Measurements from ENCODE around the gene ADCK1. TPM values are rescaled to one million over a fixed set of nuclear protein-coding genes. Genes with fewer than 3 reads are reported as not detected.

Gene ADCK1
- total RNA-seq, 2 donors from 2014 or later = 7.4 to 12.1 TPM

DNA sequence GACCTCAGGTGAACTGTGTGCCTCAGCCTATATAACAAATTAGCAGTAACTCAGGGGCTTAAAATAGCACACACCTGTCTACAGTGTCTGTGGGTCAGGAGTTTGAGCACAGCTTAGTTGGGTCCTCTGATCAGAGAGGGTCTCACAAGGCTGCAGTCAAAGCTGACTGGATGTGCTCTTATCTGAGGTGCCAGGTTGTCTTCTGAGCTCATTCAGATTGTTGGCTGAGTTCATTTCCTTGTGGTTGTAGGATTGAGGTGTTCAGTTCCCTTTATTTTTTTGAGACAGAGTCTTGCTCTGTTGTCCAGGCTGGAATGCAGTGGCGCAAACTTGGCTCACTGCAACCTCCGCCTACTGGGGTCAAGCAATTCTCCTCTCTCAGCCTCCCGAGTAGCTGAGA, 164.7 kb downstream of the ADCK1 start:
- H3K27ac ChIP-seq = no peak overlapping the region
- no peak for DNase-seq
- H3K36me3 ChIP-seq = no peaks in the 10 kb centered on the region

DNA sequence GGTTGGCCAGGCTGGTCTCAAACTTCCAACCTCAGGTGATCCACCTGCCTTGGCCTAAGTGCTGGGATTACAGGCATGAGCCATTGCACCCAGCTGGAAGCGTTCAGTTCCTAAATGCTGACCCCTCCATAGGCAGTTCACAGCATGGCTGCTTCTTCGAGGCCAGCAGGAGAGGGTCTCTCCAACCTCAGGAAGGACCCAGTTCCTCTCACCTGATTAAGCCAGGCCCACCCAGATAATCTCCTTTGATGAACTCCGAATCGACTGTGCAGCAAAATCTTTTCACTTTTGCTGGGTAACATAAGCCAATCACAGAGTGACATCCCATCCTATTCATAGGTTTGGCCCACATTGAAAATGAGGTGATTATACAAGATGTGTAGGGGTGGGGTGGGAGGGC, 165.1 kb downstream of the ADCK1 start:
- TF ChIP-seq, protein P1, sequence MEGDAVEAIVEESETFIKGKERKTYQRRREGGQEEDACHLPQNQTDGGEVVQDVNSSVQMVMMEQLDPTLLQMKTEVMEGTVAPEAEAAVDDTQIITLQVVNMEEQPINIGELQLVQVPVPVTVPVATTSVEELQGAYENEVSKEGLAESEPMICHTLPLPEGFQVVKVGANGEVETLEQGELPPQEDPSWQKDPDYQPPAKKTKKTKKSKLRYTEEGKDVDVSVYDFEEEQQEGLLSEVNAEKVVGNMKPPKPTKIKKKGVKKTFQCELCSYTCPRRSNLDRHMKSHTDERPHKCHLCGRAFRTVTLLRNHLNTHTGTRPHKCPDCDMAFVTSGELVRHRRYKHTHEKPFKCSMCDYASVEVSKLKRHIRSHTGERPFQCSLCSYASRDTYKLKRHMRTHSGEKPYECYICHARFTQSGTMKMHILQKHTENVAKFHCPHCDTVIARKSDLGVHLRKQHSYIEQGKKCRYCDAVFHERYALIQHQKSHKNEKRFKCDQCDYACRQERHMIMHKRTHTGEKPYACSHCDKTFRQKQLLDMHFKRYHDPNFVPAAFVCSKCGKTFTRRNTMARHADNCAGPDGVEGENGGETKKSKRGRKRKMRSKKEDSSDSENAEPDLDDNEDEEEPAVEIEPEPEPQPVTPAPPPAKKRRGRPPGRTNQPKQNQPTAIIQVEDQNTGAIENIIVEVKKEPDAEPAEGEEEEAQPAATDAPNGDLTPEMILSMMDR (IDR thresholded peaks at IDR 0.05) = no peak
- H3K4me1 ChIP-seq = no peaks in the 10 kb centered on the region
- H3K36me3 ChIP-seq = no peaks in the 10 kb centered on the region
- H3K4me3 ChIP-seq = no peak overlapping the region
- DNase-seq = no peak
- H3K9me3 ChIP-seq = no peaks in the 10 kb centered on the region
- no peaks in the 10 kb centered on the region for H3K27me3 ChIP-seq
- no peak overlapping the region for H3K27ac ChIP-seq
- intact Hi-C loops (cut with DNase I) = no loop called here
- no peak overlapping the region for H3K9ac ChIP-seq (ENCODE audit: low read depth in 2 of 2, low read length in 2 of 2)

More for the DNA sequence above, 164.7 kb downstream of the ADCK1 start:
- TF ChIP-seq, protein P1 (IDR thresholded peaks at IDR 0.05) = no peak
- intact Hi-C loops (cut with DNase I) = no loop called here
- no peak overlapping the region for H3K4me3 ChIP-seq
- no peaks in the 10 kb centered on the region for H3K27me3 ChIP-seq
- H3K9ac ChIP-seq (ENCODE audit: low read depth in 2 of 2, low read length in 2 of 2) = no peak overlapping the region
- no peaks in the 10 kb centered on the region for H3K4me1 ChIP-seq
- no peaks in the 10 kb centered on the region for H3K9me3 ChIP-seq

DNA sequence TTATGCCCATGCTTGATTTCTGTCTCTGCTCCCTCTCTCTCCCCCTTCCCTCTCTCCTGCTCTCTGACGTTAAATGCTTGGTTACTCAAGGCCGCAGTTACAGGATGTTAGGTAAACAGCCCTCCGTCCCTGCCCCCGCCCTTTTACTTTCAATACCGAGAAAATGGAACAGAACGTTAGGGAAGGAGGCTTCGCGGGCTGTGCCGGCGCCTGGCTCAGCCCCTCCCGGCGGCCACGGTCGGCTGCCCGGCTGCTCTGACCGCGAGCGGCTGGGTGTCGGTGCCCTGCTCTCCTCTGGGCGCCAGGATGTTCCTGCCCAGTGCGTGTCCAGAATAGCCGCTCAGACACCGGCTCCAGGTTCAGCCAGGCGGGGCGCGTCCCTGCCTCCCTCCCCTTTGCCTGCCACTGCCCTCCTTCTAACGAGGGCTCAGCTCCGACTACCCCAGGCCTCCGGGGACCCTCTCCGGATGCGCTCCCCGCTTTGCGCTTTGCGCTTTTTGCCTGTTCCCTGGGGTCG, 166.1 kb downstream of the ADCK1 start:
- TF ChIP-seq, protein P1 (IDR thresholded peaks at IDR 0.05) = no peak
- Histone ChIP-seq H3K9me3 (no peaks in the 10 kb centered on the region), H3K4me1 (no peaks in the 10 kb centered on the region), H3K4me3 (peak overlapping the region; percentile 17), H3K36me3 (no peaks in the 10 kb centered on the region), H3K27me3 (no peaks in the 10 kb centered on the region), H3K9ac (ENCODE audit: low read depth in 2 of 2, low read length in 2 of 2) (no peak overlapping the region), H3K27ac (no peak overlapping the region)
- no peak for DNase-seq
- intact Hi-C loops (cut with DNase I) = no loop called here

DNA sequence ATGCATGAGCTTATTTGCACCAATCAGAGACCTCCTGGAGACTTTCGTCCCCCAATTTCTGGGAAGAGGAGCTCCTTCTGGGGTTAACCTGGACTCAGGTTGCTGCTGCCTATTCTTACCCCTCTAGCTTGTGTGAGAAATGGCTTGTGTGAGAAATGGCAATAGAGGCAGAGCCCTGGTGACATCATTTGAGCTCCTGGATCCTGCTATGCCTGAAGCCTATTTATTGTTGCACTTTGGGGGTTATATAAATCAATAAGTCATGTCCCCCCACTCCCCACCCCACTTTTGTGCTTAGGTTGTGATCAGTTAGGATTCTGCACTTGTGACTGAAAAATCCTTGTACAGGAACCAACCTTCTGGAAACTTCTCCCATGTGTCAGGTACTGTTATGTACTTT, 167.2 kb downstream of the ADCK1 start:
- no peaks in the 10 kb centered on the region for H3K36me3 ChIP-seq
- no peak overlapping the region for H3K9ac ChIP-seq (ENCODE audit: low read depth in 2 of 2, low read length in 2 of 2)
- DNase-seq = no peak
- TF ChIP-seq, protein P1 (IDR thresholded peaks at IDR 0.05) = no peak
- no peak overlapping the region for H3K4me3 ChIP-seq
- H3K9me3 ChIP-seq = no peaks in the 10 kb centered on the region
- no peaks in the 10 kb centered on the region for H3K27me3 ChIP-seq
- no peak overlapping the region for H3K27ac ChIP-seq
- no peaks in the 10 kb centered on the region for H3K4me1 ChIP-seq
- intact Hi-C loops (cut with DNase I) = no loop called here

DNA sequence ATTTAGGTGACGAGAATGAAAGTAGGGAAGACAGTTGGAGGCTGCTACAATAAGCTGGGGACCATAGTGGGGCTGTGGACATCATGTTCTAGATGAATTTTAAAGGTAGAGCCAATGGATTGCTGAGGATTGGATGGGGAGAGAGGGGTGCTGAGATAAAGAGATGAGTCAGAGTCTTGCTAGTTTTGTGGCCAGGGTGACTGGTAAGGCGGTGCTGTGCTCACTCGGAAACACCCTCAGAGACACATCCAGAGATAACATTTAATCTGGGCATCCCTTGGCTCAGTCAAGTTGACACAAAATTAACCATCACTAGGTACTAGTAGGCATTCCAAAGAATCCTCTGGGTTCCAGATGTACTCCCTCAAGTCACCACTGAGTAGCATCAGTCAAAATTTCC, 170.7 kb downstream of the ADCK1 start:
- H3K9ac ChIP-seq (ENCODE audit: low read depth in 2 of 2, low read length in 2 of 2) = no peak overlapping the region
- no peak for DNase-seq
- TF ChIP-seq, protein P1 (IDR thresholded peaks at IDR 0.05) = no peak
- H3K9me3 ChIP-seq = no peaks in the 10 kb centered on the region
- intact Hi-C loops (cut with DNase I) = no loop called here
- H3K36me3 ChIP-seq = no peaks in the 10 kb centered on the region
- H3K27me3 ChIP-seq = no peaks in the 10 kb centered on the region
- H3K27ac ChIP-seq = no peak overlapping the region
- H3K4me1 ChIP-seq = no peaks in the 10 kb centered on the region
- H3K4me3 ChIP-seq = no peak overlapping the region
